H9 (cell line): ENCODE data around the gene ABHD12. TPM values are rescaled to one million over a fixed set of nuclear protein-coding genes. Genes with fewer than 3 reads are reported as not detected.
A peak's percentile ranks its signal among the peaks of the same experiment; 100 is the strongest.

Experiments
- DNase-seq: peaks from one replicate; pipeline ENCODE4 v3.0.0-alpha.2; 2017
- H2AFZ ChIP-seq: one replicate; pipeline ENCODE4 v1.6.1; 2013; ENCODE audit warnings: mild to moderate bottlenecking, low read length, control low read depth, moderate library complexity
- H2AK5ac ChIP-seq: 2 replicates; pipeline ENCODE4 v1.6.1; 2013; ENCODE audit warnings: low read length, control low read depth, mixed read lengths; ENCODE audit not compliant: insufficient read length
- H2BK120ac ChIP-seq: one replicate; pipeline ENCODE4 v1.6.1; 2013; ENCODE audit warnings: low read depth, mild to moderate bottlenecking, low read length, control low read depth, inconsistent platforms; ENCODE audit not compliant: poor library complexity, severe bottlenecking
- H2BK12ac ChIP-seq: 2 replicates; pipeline ENCODE4 v1.6.1; 2013; ENCODE audit warnings: low read length, control low read depth, mixed read lengths, low read depth; ENCODE audit not compliant: insufficient read length
- H2BK15ac ChIP-seq: 2 replicates; pipeline ENCODE4 v1.6.1; 2013; ENCODE audit warnings: low read depth, low read length, control low read depth
- H2BK20ac ChIP-seq: one replicate; pipeline ENCODE4 v1.6.1; 2013; ENCODE audit warnings: low read depth, mild to moderate bottlenecking, low read length, control low read depth, inconsistent platforms; ENCODE audit not compliant: poor library complexity, severe bottlenecking
- H2BK5ac ChIP-seq: 2 replicates; pipeline ENCODE4 v1.6.1; 2013; ENCODE audit warnings: low read length, control low read depth, mixed read lengths; ENCODE audit not compliant: insufficient read length
- H3K14ac ChIP-seq: 2 replicates; pipeline ENCODE4 v1.6.1; 2013; ENCODE audit warnings: low read length, control low read depth; ENCODE audit not compliant: insufficient read depth
- H3K18ac ChIP-seq: 2 replicates; pipeline ENCODE4 v1.6.1; 2013; ENCODE audit warnings: low read depth, mild to moderate bottlenecking, mixed read lengths, low read length, control low read depth; ENCODE audit not compliant: insufficient read length
- H3K23ac ChIP-seq: 2 replicates; pipeline ENCODE4 v1.6.1; 2013; ENCODE audit warnings: low read length, control low read depth, mixed read lengths, low read depth; ENCODE audit not compliant: insufficient read length
- H3K23me2 ChIP-seq: 2 replicates; pipeline ENCODE4 v1.6.1; 2013; ENCODE audit warnings: low read depth, mild to moderate bottlenecking, mixed read lengths, low read length, control low read depth; ENCODE audit not compliant: insufficient read length, poor library complexity, severe bottlenecking
- H3K27ac ChIP-seq: 2 replicates; pipeline ENCODE4 v1.5.1; 2013; ENCODE audit warnings: low read length, control low read depth, mixed read lengths, low read depth; ENCODE audit not compliant: insufficient read length
- H3K27me3 ChIP-seq: 2 replicates; pipeline ENCODE4 v1.6.1; 2013; ENCODE audit warnings: low read length, control low read depth, inconsistent platforms; ENCODE audit not compliant: insufficient read depth
- H3K4ac ChIP-seq: 2 replicates; pipeline ENCODE4 v1.6.1; 2013; ENCODE audit warnings: low read depth, mild to moderate bottlenecking, control low read depth, inconsistent platforms, low read length, moderate library complexity
- H3K4me1 ChIP-seq: 2 replicates; pipeline ENCODE4 v1.6.1; 2013; ENCODE audit warnings: low read length, control low read depth, inconsistent platforms; ENCODE audit not compliant: insufficient read depth
- H3K4me2 ChIP-seq: 2 replicates; pipeline ENCODE4 v1.6.1; 2013; ENCODE audit warnings: low read length, control low read depth, mixed read lengths; ENCODE audit not compliant: insufficient read length, insufficient read depth
- H3K56ac ChIP-seq: 2 replicates; pipeline ENCODE4 v1.6.1; 2013; ENCODE audit warnings: low read depth, mild to moderate bottlenecking, mixed read lengths, low read length, control low read depth; ENCODE audit not compliant: insufficient read length
- H3K79me1 ChIP-seq: 2 replicates; pipeline ENCODE4 v1.6.1; 2013; ENCODE audit warnings: low read depth, mild to moderate bottlenecking, moderate library complexity, low read length, control low read depth, inconsistent platforms; ENCODE audit not compliant: insufficient read depth, poor library complexity, severe bottlenecking
- H3K79me2 ChIP-seq: 2 replicates; pipeline ENCODE4 v1.6.1; 2013; ENCODE audit warnings: low read length, control low read depth, inconsistent platforms; ENCODE audit not compliant: insufficient read depth
- H3K9ac ChIP-seq: 2 replicates; pipeline ENCODE4 v1.6.1; 2013; ENCODE audit warnings: low read length, control low read depth, mixed read lengths; ENCODE audit not compliant: insufficient read length; ENCODE audit errors: extremely low read depth
- H3K9me3 ChIP-seq: one replicate; pipeline ENCODE4 v1.6.1; 2013; ENCODE audit warnings: low read depth, low read length, inconsistent platforms; ENCODE audit not compliant: control insufficient read depth
- H3T11ph ChIP-seq: one replicate; pipeline ENCODE4 v1.6.1; 2013; ENCODE audit warnings: mild to moderate bottlenecking, low read length, control low read depth, inconsistent platforms
- H4K20me1 ChIP-seq: one replicate; pipeline ENCODE4 v1.6.1; 2013; ENCODE audit not compliant: control insufficient read depth, insufficient read length, insufficient read depth
- H4K5ac ChIP-seq: 2 replicates; pipeline ENCODE4 v1.6.1; 2013; ENCODE audit warnings: low read depth, mild to moderate bottlenecking, mixed read lengths, low read length, control low read depth; ENCODE audit not compliant: insufficient read length
- H4K8ac ChIP-seq: replicated peaks from 2 replicates; pipeline ENCODE4 v1.6.1; 2013; ENCODE audit warnings: low read length, control low read depth, mixed read lengths, low read depth; ENCODE audit not compliant: insufficient read length
- H4K91ac ChIP-seq: 2 replicates; pipeline ENCODE4 v1.6.1; 2013; ENCODE audit warnings: low read depth, mild to moderate bottlenecking, moderate library complexity, mixed read lengths, low read length, control low read depth; ENCODE audit not compliant: insufficient read length
- H3K27ac Mint-ChIP-seq, 3 experiments: 2 replicates in 2 of 3; 3 replicates in 1 of 3; pipeline ENCODE4 v1.8.0; 2020 to 2021; ENCODE audit warnings: mixed read lengths in 3 of 3, mild to moderate bottlenecking in 1 of 3, moderate library complexity in 1 of 3
- H3K27me3 Mint-ChIP-seq: 2 replicates; pipeline ENCODE4 v1.8.0; 2021; ENCODE audit warnings: low read depth, mild to moderate bottlenecking, moderate library complexity, mixed read lengths
- H3K36me3 Mint-ChIP-seq, 3 experiments: 2 replicates in 2 of 3; 3 replicates in 1 of 3; pipeline ENCODE4 v1.8.0; 2020 to 2021; ENCODE audit warnings: low read depth in 3 of 3, mixed read lengths in 3 of 3; ENCODE audit not compliant: insufficient read depth in 1 of 3
- H3K4me1 Mint-ChIP-seq, 2 experiments: 2 replicates each; pipeline ENCODE4 v1.8.0; 2020; ENCODE audit warnings: mixed read lengths in 2 of 2
- H3K4me3 Mint-ChIP-seq, 2 experiments: 2 replicates in 1 of 2; 3 replicates in 1 of 2; pipeline ENCODE4 v1.8.0; 2020 to 2021; ENCODE audit warnings: mild to moderate bottlenecking in 2 of 2, mixed read lengths in 2 of 2, moderate library complexity in 1 of 2
- H3K9me3 Mint-ChIP-seq, 2 experiments: 2 replicates in 1 of 2; 3 replicates in 1 of 2; pipeline ENCODE4 v1.8.0; 2020; ENCODE audit warnings: mild to moderate bottlenecking in 2 of 2, mixed read lengths in 2 of 2, moderate library complexity in 1 of 2
- CTCF ChIP-seq: fragments of 200-600 bp; sonication (generic); conservative IDR thresholded peaks from 3 replicates; pipeline ENCODE4 v1.8.0; 2021; ENCODE audit warnings: antibody characterized with exemption, mild to moderate bottlenecking
- WGBS: extraction: QIAGEN DNeasy Blood & Tissue Kit; methylation state at CpG from one replicate; pipeline ENCODE4 v1.1.7; 2013; ENCODE audit warnings: missing lambda C conversion rate, low lambda C conversion rate, mixed read lengths; ENCODE audit not compliant: insufficient read length; ENCODE audit errors: extremely low coverage; 5-methylcytosine and 5-hydroxymethylcytosine counted together
- total RNA-seq: library from RNA; stranded (reverse); gene quantifications from 2 replicates; pipeline ENCODE4 v1.2.1, GENCODE V29; 2021

Gene ABHD12
- total RNA-seq, 1 experiment from 2014 or later = 54.4 TPM

GRCh38 chr20:25282796-25283195, 107.8 kb downstream of the ABHD12 start:
- Histone ChIP-seq H3K14ac (no peak overlapping the region), H3K4ac (no peak overlapping the region), H2BK20ac (no peak overlapping the region), H3K23ac (no peak overlapping the region), H4K5ac (no peak overlapping the region), H3K9me3 (no peaks in the 10 kb centered on the region), H4K91ac (no peak overlapping the region), H4K8ac (no peak overlapping the region), H4K20me1 (no peaks in the 10 kb centered on the region), H2BK5ac (no peak overlapping the region), H3K56ac (no peak overlapping the region), H3K79me2 (no peaks in the 10 kb centered on the region), H3K4me1 (no peaks in the 10 kb centered on the region), H3K4me2 (no peak overlapping the region), H2AK5ac (no peak overlapping the region), H2AFZ (no peak overlapping the region), H3K27me3 (no peaks in the 10 kb centered on the region), H3K27ac (no peak overlapping the region), H2BK120ac (no peak overlapping the region), H2BK12ac (no peak overlapping the region), H3K79me1 (no peaks in the 10 kb centered on the region), H3T11ph (no peak overlapping the region), H2BK15ac (no peak overlapping the region), H3K23me2 (no peaks in the 10 kb centered on the region), H3K9ac (no peak overlapping the region), H3K18ac (no peak overlapping the region)
- TF ChIP-seq CTCF = no peak
- Mint-ChIP-seq H3K36me3 (peaks cover 27 to 66% (median 55%) of the 10 kb centered on the region in 3 experiments), H3K27ac (peak overlapping the region in 2 of 3 experiments; percentile 86 to 89; a peak in 4 of 7 replicates), H3K9me3 (no peaks in the 10 kb centered on the region), H3K27me3 (no peaks in the 10 kb centered on the region), H3K4me3 (no peak overlapping the region), H3K4me1 (peaks cover 0 to 4% of the 10 kb centered on the region in 2 experiments; a peak in 1 of 4 replicates)
- WGBS = no CpG with 5 or more reads among the region's 11 CpGs
- no peak for DNase-seq
